IPS-NIHi7 (cell line): Measurements from ENCODE around the gene SLC12A8.

Experiments used
- DNase-seq: peaks from one replicate; pipeline ENCODE4 v3.0.0; 2012; ENCODE audit warnings: mixed read lengths; ENCODE audit errors: extremely low spot score

SLC12A8 gene

GRCh38 chr3:125077864-125078263 lies 134.7 kb downstream of the SLC12A8 start:
- DNase-seq = no peak

- no peak for DNase-seq
Measured at GRCh38 chr3:125076464-125076863, 136.1 kb downstream of the SLC12A8 start.

- DNase-seq = peak; percentile 66
Measured at GRCh38 chr3:125075738-125076137, 136.8 kb downstream of the SLC12A8 start.

GRCh38 chr3:125073390-125073905 lies 139.1 kb downstream of the SLC12A8 start:
- DNase-seq = no peak

- no peak for DNase-seq
Measured at GRCh38 chr3:125072749-125073389, 139.7 kb downstream of the SLC12A8 start.

- no peak for DNase-seq
Measured at GRCh38 chr3:125072301-125072700, 140.2 kb downstream of the SLC12A8 start.

- no peak for DNase-seq
Measured at GRCh38 chr3:125069968-125070745, 142.4 kb downstream of the SLC12A8 start.

GRCh38 chr3:125069452-125069851 lies 143.1 kb downstream of the SLC12A8 start:
- DNase-seq = no peak

GRCh38 chr3:125068265-125068664 lies 144.3 kb downstream of the SLC12A8 start:
- no peak for DNase-seq

- peak; percentile 56 for DNase-seq
Measured at GRCh38 chr3:125067225-125067624, 145.3 kb downstream of the SLC12A8 start.

GRCh38 chr3:125062904-125063618 lies 149.5 kb downstream of the SLC12A8 start:
- no peak for DNase-seq

- DNase-seq = no peak
Measured at GRCh38 chr3:125061646-125062045, 150.9 kb downstream of the SLC12A8 start.

- DNase-seq = no peak
Measured at GRCh38 chr3:125061170-125061569, 151.4 kb downstream of the SLC12A8 start.

- DNase-seq = no peak
Measured at GRCh38 chr3:125059488-125060245, 152.9 kb downstream of the SLC12A8 start.

- DNase-seq = no peak
Measured at GRCh38 chr3:125058959-125059358, 153.6 kb downstream of the SLC12A8 start.

- DNase-seq = no peak
Measured at GRCh38 chr3:125058529-125058928, 154.0 kb downstream of the SLC12A8 start.

- DNase-seq = no peak
Measured at GRCh38 chr3:125057186-125057850, 155.2 kb downstream of the SLC12A8 start.

- DNase-seq = peak; percentile 94
Measured at GRCh38 chr3:125055913-125056745, 156.4 kb downstream of the SLC12A8 start, which contains the start of gene HEG1. HEG1 (minus strand) TSS chr3:125055997; CDS start chr3:125055890, 107 bp downstream.

- no peak for DNase-seq
Measured at GRCh38 chr3:125055331-125055912, 157.1 kb downstream of the SLC12A8 start.
